Skeletal muscle tissue (tissue), 4 donors: ENCODE results near the gene NACA2. TPM values are rescaled to one million over a fixed set of nuclear protein-coding genes. Genes with fewer than 3 reads are reported as not detected.
"Not testable (repeated sequence)": the region's sequence is repeated elsewhere in the genome, so short reads cannot be mapped to it uniquely, and the experiment has no call there.

Experiments
- H3K27ac ChIP-seq: one replicate; pipeline ENCODE4 v1.7.0; 2013; ENCODE audit warnings: mild to moderate bottlenecking, low read depth, low read length, inconsistent platforms
- H3K27me3 ChIP-seq, 3 donors: one replicate each; pipeline ENCODE4 v1.7.0; 2013; ENCODE audit warnings: low read length in 3 of 3; ENCODE audit not compliant: control insufficient read depth in 3 of 3, insufficient read depth in 3 of 3
- H3K36me3 ChIP-seq, 3 donors: one replicate each; pipeline ENCODE4 v1.7.0; 2013; ENCODE audit warnings: low read length in 3 of 3; ENCODE audit not compliant: control insufficient read depth in 3 of 3, insufficient read depth in 3 of 3
- H3K4me1 ChIP-seq, 3 donors: one replicate each; pipeline ENCODE4 v1.7.0; 2013; ENCODE audit warnings: low read length in 3 of 3, mild to moderate bottlenecking in 3 of 3; ENCODE audit not compliant: control insufficient read depth in 3 of 3, insufficient read depth in 3 of 3
- H3K4me3 ChIP-seq, 3 donors: one replicate each; pipeline ENCODE4 v1.7.0; 2013; ENCODE audit warnings: low read length in 3 of 3
- H3K9ac ChIP-seq, 3 donors: one replicate each; pipeline ENCODE4 v1.7.0; 2013; ENCODE audit warnings: low read length in 3 of 3, mild to moderate bottlenecking in 3 of 3, moderate library complexity in 2 of 3, low read depth in 1 of 3
- H3K9me3 ChIP-seq, 3 donors: one replicate each; pipeline ENCODE4 v1.7.0; 2013; ENCODE audit warnings: low read length in 3 of 3; ENCODE audit not compliant: control insufficient read depth in 3 of 3
- total RNA-seq: library from RNA; depleted of rRNA; stranded (reverse); fragments of >200 nt; gene quantifications from one replicate; pipeline ENCODE4 v1.2.3, GENCODE V29; 2014
- donor health status: Osteomylitis.

The NACA2 gene
- total RNA-seq, 1 donor from 2014 or later, result not detected

DNA sequence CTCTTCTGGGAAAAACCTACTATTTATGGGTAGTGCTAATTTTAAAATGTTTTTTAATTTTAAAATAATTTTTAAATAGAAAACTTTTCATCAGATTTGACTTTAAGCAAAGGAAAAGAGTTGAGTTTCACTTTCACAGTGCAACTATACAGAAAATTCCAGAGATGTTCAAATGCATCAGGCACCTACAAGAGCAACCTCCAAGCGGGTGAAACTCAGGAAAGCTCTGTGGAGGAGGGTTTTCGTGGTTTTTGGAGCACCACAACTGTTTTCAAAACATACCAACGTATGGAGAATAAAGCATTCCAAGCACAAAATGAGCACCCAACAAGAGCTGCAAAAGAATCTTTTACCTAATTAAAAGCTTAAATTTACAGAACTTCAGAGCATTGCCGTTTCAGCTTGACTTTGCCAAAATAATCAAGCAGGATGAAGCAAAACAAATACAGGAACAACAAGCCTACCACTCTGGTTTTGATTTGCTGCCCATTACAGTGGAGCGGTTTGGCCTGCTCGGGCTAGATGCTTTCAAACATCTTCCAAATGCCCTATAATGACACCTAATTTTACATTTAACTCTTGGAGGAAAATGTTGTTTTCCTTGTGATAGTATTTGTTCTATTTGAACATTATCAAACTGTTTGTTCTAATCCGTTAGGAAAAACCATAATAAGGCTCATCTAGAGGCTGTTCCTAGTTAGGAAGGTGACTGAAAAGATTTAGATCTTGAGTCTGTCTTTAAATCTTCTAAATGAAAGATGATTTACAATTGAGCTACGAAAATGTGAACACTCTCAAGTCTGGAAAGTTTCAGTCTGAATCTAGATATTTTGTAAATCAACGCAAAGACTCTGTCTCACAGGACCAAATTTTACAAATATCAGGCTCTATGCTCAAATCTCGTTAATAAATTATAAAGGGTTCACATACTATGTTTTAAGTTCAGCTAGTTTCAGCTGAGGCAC is 34.5 kb downstream of the NACA2 start:
- Histone ChIP-seq H3K4me1 (no peaks in the 10 kb centered on the region), H3K27ac (no peak overlapping the region), H3K4me3 (no peak overlapping the region), H3K9ac (no peak overlapping the region), H3K36me3 (no peaks in the 10 kb centered on the region), H3K27me3 (peaks cover 4 to 21% (median 10%) of the 10 kb centered on the region in 3 donors), H3K9me3 (no peaks in the 10 kb centered on the region)

DNA sequence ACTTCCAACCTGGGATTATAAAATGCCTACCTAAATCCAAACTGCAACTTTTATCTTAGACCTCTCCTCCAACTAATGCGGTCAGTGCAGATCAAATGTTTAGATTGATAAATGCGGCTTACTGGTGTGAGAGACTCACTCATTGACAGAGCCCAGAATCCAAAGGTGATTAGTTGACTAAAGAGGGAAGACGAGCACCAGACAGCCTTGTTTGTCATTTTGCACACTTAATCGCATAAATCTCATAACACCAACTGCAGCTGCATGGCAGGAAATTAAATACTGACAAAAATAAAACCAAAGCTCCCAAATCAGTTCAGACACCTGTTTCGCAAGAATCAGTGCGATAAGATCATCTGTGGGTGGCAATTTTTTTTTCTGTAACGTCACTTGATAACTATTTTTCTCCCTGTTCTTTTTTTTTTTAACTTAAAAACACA is 35.9 kb downstream of the NACA2 start:
- Histone ChIP-seq H3K9me3 (no peaks in the 10 kb centered on the region), H3K4me3 (no peak overlapping the region), H3K27me3 (peaks cover 5 to 20% (median 10%) of the 10 kb centered on the region in 3 donors), H3K36me3 (no peaks in the 10 kb centered on the region), H3K27ac (no peak overlapping the region), H3K9ac (no peak overlapping the region), H3K4me1 (no peaks in the 10 kb centered on the region)

DNA sequence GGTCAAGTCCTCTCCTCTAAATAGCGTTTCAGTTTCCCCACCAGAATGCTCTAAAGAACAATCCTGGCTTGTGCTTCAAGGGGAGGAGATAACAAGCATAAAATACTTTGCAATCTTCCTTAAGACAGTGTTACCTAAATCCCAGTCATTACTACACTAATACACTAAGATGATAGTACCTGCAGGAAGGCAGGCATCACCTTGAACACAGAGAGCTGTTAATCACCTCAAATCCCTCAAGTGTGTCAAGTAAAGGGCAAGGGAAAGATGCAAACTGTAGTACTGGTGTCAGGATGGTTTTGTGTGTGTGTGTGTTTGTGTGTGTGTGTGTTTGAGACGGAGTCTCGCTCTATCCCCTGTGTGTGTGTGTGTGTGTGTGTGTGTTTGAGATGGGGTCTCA is 36.8 kb downstream of the NACA2 start:
- Histone ChIP-seq H3K27me3 (peaks cover 7 to 20% (median 10%) of the 10 kb centered on the region in 3 donors), H3K36me3 (no peaks in the 10 kb centered on the region), H3K4me3 (no peak overlapping the region), H3K4me1 (no peaks in the 10 kb centered on the region), H3K9ac (no peak overlapping the region), H3K9me3 (no peaks in the 10 kb centered on the region), H3K27ac (no peak overlapping the region)

DNA sequence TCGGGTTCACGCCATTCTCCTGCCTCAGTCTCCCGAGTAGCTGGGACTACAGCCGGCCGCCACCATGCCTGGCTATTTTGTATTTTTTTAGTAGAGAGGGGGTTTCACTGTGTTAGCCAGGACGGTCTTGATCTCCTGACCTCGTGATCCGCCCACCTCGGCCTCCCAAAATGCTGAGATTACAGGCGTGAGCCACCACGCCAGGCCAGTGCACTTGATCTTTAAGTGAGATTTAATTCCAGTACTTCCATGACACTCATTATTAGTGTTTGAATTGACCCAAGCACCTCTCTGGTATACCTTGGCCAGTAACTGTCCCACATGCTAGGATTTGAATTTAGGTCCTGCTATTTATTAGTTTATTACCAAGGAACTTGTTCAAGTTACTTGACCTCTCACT is 38.5 kb downstream of the NACA2 start:
- H3K27ac ChIP-seq, H3K9ac ChIP-seq, H3K36me3 ChIP-seq, H3K4me3 ChIP-seq, H3K9me3 ChIP-seq, H3K4me1 ChIP-seq: not testable (repeated sequence)
- peaks cover 4 to 19% (median 10%) of the 10 kb centered on the region in 3 donors for H3K27me3 ChIP-seq

DNA sequence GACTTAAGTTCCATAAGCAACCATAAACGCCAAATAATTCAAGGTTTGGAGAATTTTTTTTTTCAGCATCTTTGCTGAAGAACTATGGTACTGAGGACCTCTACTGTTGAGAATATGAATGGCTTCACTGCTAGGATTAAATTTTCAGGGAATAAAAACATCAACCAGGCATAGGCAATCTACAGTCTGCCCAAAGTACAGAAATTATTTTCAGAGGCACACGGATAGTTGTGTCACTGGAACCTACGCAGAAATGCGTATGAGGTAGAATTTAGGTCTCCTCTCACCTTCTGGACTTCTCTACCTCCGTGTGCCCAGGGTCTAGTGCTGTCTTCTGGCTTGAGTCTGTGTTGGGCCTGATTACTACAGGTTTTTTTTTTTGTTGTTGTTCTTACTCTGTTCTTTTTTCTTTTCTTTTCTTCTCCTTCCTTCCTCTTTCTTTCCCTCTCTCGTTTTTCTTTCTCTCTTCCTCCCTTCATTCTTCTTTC is 39.7 kb downstream of the NACA2 start:
- H3K36me3 ChIP-seq, result no peaks in the 10 kb centered on the region
- H3K9me3 ChIP-seq, result no peaks in the 10 kb centered on the region
- H3K4me1 ChIP-seq, result no peaks in the 10 kb centered on the region
- H3K9ac ChIP-seq, result no peak overlapping the region
- no peak overlapping the region for H3K4me3 ChIP-seq
- no peak overlapping the region for H3K27ac ChIP-seq
- peaks cover 3 to 16% (median 10%) of the 10 kb centered on the region in 3 donors for H3K27me3 ChIP-seq

DNA sequence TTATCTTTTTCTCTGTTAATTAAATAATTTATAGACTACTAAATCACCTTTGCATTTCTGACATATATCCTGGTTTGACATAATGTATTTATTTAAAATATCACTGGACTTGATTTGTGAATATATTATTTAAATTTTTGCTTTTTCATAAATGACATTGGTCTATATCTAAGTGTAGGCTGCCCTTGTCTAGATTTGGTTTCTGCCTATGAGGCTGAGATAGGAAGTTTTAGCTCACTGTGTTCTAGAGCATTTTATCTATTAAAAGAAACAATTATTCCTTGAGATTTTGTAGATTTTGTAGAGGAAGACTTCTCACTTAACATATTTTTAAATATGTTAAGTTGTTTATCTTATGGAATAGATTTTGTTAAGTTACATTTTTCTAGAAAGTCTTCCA is 43.9 kb downstream of the NACA2 start:
- H3K27ac ChIP-seq, result no peak overlapping the region
- no peaks in the 10 kb centered on the region for H3K4me1 ChIP-seq
- no peaks in the 10 kb centered on the region for H3K9me3 ChIP-seq
- H3K4me3 ChIP-seq, result no peak overlapping the region
- H3K27me3 ChIP-seq, result peaks cover 0 to 3% (median 3%) of the 10 kb centered on the region in 3 donors
- H3K36me3 ChIP-seq, result no peaks in the 10 kb centered on the region
- no peak overlapping the region for H3K9ac ChIP-seq

DNA sequence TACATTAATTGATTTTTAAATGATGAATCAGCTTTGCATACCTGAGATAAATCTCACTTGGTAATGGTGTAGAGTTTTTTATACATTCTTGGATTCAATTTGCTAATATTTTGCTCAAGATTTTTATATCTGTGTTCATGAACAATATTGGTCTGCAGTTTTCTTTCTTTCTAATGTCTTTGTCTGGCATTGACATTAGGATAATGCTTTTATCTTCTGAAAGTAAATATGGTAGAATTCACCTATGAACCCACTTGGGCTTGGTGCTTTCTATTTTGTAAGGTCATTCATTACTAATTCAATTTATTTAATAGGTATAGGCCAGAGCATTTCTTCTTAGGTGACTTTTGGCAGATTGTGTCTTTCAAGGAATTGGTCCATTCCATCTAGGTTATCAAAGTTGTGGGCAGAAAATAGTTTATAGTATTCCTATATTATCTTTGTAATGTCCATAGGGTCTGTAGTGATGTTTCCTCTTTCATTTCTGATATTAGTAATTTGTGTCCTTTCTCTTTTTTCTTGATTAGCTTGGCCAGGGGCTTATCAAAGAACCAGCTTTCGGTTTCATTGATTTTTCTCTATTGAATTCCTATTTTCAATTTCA is 45.6 kb downstream of the NACA2 start:
- Histone ChIP-seq H3K27me3 (peaks cover 0 to 3% (median 3%) of the 10 kb centered on the region in 3 donors), H3K36me3 (no peaks in the 10 kb centered on the region), H3K4me1 (no peaks in the 10 kb centered on the region), H3K4me3 (no peak overlapping the region), H3K9me3 (peaks cover 0 to 3% (median 0%) of the 10 kb centered on the region in 3 donors), H3K27ac (no peak overlapping the region), H3K9ac (no peak overlapping the region)

DNA sequence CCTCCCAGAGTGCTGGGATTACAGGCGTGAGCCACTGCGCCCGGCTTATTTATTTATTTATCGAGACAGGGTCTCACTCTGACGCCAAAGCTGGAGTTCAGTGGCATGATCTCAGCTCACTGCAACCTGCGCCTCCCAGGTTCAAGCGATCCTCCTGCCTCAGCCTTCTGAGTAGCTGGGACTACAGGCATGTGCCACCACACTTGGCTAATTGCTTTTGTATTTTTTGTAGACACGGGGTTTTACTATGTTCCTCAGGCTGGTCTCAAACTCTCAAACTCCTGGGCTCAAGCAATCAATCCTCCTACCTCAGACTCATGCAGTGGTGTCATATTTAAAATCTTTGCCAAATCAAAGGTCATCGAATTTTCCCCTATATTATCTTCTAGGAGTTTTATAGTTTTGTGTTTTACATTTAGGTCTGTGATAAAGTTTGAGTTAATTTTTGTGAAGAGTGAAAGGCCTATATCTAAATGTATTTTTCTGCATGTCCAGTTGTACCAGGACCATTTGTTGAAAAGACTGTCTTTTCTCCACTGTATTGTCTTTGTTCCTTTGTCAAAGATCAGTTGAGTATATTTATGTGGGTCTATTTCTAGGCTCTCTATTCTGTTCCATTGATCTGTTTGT is 47.1 kb downstream of the NACA2 start:
- Histone ChIP-seq H3K9ac (no peak overlapping the region), H3K27me3 (no peaks in the 10 kb centered on the region), H3K27ac (no peak overlapping the region), H3K4me3 (no peak overlapping the region), H3K36me3 (no peaks in the 10 kb centered on the region), H3K9me3 (peaks cover 0 to 3% (median 0%) of the 10 kb centered on the region in 3 donors), H3K4me1 (no peaks in the 10 kb centered on the region)

DNA sequence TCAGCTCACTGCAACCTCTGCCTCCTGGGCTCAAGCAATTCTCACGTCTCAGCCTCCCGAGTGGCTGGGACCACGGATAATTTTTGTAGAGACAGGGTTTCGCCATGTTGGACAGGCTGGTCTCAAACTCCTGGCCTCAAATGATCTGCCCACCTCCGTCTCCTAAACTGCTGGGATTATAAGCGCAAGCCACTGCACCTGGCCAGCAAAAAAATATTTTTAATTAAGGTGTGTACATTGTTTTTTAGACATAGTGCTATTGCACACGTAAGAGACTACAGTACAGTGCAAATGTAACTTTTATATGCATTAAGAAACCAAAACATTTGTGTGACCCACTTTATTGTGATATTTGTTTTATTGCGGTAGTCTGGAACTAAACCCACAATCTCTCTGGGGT is 49.0 kb downstream of the NACA2 start:
- no peaks in the 10 kb centered on the region for H3K27me3 ChIP-seq
- no peak overlapping the region for H3K9ac ChIP-seq
- peaks cover 0 to 3% (median 0%) of the 10 kb centered on the region in 3 donors for H3K9me3 ChIP-seq
- H3K27ac ChIP-seq, result no peak overlapping the region
- H3K36me3 ChIP-seq, result no peaks in the 10 kb centered on the region
- no peak overlapping the region for H3K4me3 ChIP-seq
- H3K4me1 ChIP-seq, result no peaks in the 10 kb centered on the region
